GM18873 (cell line): ENCODE data around the gene ANK3.

ENCODE experiments used
- ATAC-seq: cut with Tn5 transposase; IDR thresholded peaks from one replicate; pipeline ENCODE4 v1.9.1; 2021; ENCODE audit warnings: mild to moderate bottlenecking, moderate library complexity, moderate number of reproducible peaks; ENCODE audit not compliant: unreplicated experiment, low FRiP score

ANK3 gene

GRCh38 chr10:60114765-60115586 lies 274.7 kb downstream of the ANK3 start:
- peak; percentile 60 for ATAC-seq

- ATAC-seq, result no peak
Measured at GRCh38 chr10:60110739-60111138, 278.9 kb downstream of the ANK3 start.

GRCh38 chr10:60107308-60107976 lies 282.2 kb downstream of the ANK3 start:
- no peak for ATAC-seq

- ATAC-seq, result no peak
Measured at GRCh38 chr10:60105295-60105695, 284.4 kb downstream of the ANK3 start.

GRCh38 chr10:60101821-60102220 lies 287.9 kb downstream of the ANK3 start:
- ATAC-seq, result no peak

GRCh38 chr10:60099998-60100747 lies 289.5 kb downstream of the ANK3 start:
- ATAC-seq, result peak; percentile 53

GRCh38 chr10:60098677-60099601 lies 290.7 kb downstream of the ANK3 start:
- no peak for ATAC-seq

- peak; percentile 68 for ATAC-seq
Measured at GRCh38 chr10:60096761-60097513, 292.7 kb downstream of the ANK3 start.

- ATAC-seq, result no peak
Measured at GRCh38 chr10:60093317-60093716, 296.4 kb downstream of the ANK3 start.

- peak; percentile 92 for ATAC-seq
Measured at GRCh38 chr10:60086862-60087261, 302.8 kb downstream of the ANK3 start.

- no peak for ATAC-seq
Measured at GRCh38 chr10:60086421-60086820, 303.3 kb downstream of the ANK3 start.

- no peak for ATAC-seq
Measured at GRCh38 chr10:60082744-60083344, 306.8 kb downstream of the ANK3 start.

GRCh38 chr10:60082341-60082740 lies 307.3 kb downstream of the ANK3 start:
- ATAC-seq, result no peak

- ATAC-seq, result peak; percentile 93
Measured at GRCh38 chr10:60073781-60074656, 315.7 kb downstream of the ANK3 start.

- ATAC-seq, result no peak
Measured at GRCh38 chr10:60073397-60073780, 316.3 kb downstream of the ANK3 start.

- no peak for ATAC-seq
Measured at GRCh38 chr10:60069311-60069710, 320.4 kb downstream of the ANK3 start.

- ATAC-seq, result no peak
Measured at GRCh38 chr10:60050366-60050765, 339.3 kb downstream of the ANK3 start.

- no peak for ATAC-seq
Measured at GRCh38 chr10:60048091-60048501, 341.6 kb downstream of the ANK3 start.
